ENCODE results near the gene SRP19.
"Not testable (repeated sequence)": the region's sequence is repeated elsewhere in the genome, so short reads cannot be mapped to it uniquely, and the experiment has no call there.

Gene SRP19

DNA sequence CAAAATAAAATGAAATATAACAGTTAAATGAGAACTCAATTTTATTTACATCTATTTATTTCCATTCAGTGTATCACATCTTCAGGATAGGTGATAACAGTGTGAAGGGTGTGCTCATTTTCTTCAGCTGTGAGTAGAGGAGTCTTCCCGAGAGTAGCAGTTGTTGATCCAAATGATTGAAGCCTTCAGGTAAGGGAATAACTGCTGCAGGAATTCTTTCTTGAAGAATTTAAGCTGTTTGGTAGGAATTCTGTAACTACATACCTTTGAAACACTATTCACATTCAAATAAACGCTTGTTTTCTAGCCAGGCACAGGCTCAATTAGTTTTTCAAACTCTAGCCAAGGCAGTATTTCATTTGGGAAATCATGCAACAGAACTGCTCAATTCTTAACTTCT lies 15.3 kb downstream of the SRP19 start:
- DNase-seq = no peak

DNA sequence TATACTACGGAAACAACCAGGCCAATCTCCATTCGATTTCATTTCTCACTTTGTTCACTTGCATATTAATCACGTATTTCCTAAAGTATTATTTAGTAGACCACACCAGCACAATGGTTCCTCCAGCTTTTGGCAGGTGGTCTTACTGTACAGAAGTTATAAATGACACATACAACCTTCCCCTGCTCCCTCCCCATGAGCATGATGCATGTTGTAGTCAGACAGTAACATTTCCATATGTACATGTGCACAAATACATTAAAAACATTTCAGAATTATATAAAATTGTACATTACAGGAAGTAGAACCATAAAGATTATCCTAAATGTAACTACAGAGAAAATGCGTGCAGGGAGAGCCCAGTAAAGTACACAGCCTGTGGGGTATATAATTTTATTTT lies 17.0 kb downstream of the SRP19 start:
- DNase-seq = no peak

DNA sequence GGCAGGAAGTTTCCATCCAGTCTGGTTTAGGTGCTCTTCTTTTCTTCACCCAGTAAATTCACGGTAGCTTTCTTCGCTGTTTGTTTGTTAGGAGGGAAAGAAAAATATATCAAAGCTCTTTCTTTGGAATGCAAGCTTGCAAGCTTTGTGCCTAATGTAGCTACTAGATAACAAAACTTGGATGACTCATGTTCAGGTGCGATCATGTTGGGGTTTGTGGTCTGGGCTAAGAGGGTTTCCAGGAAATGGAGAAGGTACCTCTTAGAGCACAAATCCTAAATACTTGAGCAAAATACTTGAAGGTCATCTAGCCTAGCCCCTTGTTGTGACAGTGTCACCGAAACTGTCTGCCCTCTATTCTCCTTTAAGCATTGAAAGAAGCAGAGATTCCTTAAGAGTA lies 17.7 kb downstream of the SRP19 start:
- no peak for DNase-seq

DNA sequence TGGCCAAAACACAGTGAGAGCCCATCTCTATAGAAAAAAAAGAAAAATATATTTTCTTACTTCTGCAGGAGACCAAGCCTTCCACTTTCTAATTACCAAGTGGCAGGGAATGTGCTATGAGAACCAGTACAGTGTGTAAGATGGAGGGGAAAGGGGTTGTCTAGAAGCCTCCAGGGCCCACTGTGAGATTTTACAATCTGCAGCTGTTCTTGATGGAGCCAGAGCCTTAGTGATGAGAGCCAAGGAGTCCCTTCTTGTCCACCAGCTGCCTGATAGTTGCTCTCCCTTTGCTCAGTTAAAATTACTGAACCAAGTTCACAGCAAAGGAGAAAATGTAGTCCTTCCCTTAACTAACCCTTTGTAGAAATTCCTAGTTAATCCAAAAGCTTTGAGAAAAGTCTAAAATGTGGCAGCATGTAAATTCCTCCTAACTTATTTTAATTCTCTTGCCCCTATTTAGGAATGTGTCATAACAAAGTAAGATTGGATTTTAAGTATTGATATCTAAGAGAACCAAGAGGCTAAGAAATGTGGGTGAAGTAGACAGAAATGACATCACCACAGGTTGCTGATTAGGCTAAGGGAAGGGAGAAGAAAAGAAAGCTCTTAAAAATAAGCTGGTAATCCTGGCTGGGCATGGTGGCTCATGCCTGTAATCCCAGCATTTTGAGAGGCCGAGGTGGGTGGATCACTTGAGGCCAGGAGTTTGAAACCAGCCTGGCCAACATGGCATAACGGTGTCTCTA lies 19.3 kb downstream of the SRP19 start:
- no peak for DNase-seq

DNA sequence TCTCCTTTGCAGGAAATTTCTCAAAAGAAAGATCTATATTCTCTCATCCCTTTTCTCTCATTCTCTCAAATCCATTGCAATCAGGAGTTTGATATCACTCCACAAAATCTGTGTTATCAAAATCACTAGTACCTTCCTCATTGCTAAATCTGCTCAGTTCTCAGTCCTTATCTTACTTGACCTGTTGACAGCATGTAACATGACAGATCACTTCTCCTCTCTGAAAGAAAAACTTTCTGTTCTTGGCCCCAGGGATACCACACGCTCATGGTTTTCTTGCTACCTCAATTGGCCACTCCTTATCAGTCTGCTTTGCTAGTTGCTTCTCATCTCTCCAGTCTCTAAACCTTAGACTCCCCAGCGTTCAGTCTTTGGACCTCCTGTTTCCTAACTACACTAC lies 22.1 kb downstream of the SRP19 start:
- DNase-seq = no peak

DNA sequence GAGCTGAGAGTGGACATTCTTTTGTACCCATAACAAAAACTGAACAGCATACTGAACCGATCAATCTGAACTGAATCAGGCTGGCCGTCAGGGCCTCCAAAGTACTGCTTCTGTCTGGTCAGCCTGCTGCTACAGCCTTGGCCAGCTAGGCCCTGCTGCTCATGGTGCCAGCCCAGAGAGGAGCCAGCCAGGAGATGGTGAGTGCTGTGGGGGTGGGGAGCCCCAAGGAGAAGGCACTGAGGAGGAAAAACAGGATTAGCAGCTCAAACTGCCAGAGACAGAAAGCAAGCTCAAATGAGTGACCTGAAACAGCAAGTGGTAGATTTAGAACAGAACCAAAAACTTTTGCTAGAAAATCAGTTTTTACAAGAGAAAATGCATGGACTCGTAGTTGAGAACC lies 23.9 kb downstream of the SRP19 start:
- no peak for DNase-seq

DNA sequence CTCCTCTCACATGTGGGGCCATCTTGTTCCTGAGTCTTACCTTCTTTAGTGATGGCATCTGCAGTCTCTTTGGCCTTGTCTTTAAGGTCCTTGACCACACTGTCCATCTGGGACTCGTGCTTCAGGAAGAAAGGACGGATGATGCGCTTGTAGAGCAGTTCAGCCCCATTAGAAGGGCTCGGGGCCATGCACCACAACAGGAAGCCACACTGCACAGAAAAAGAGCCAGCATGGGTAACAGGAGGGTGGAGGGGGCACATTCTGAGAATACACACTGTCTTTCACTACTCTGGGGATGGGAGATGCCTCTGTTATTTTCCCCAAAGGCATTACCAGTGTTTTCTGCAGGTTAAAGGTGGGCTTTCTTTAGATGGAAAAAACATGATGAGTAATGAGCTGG lies 25.9 kb downstream of the SRP19 start:
- DNase-seq = no peak

DNA sequence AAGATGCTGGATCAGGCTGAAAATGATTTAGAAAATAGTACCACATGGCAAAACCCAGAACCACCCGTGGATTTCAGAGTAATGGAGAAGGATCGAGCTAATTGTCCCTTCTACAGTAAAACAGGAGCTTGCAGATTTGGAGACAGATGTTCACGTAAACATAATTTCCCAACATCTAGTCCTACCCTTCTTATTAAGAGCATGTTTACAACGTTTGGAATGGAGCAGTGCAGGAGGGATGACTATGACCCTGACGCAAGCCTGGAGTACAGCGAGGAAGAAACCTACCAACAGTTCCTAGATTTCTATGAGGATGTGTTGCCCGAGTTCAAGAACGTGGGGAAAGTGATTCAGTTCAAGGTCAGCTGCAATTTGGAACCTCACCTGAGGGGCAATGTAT lies 31.0 kb downstream of the SRP19 start:
- not testable (repeated sequence) for DNase-seq

DNA sequence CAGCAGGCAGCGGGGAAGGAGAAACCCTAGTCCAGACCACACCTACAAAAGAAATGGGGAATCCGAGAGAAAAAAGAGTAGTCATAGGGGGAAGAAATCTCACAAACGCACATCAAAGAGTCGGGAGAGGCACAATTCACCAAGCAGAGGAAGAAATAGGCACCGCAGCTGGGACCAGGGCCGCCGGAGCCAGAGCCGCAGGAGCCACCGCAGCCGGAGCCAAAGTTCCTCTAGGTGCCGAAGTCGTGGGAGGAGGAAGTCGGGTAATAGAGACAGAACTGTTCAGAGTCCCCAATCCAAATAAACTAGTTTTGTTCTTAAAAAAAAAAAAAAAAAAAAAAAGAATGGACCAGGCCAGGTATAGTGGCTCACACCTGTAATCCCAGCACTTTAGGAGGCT lies 31.7 kb downstream of the SRP19 start:
- no peak for DNase-seq

DNA sequence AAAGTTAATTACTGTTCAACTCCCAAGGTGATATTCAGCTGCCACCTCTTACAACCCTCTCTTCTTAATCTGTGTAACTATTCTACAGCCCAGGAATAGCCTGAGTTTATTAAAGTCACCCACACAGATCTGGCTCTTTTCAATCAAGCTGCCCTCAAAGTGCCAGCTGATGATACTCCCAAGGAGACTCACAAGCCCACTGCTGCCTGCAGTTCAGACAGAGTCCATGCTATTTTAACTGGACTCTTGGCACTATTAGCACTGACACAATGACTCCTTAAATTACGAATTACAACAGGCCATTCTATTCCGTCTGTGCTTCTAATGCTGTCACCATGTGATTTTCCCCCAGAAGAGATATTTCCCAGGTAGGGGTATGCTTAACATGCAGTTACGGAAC lies 34.6 kb downstream of the SRP19 start:
- no peak for DNase-seq

DNA sequence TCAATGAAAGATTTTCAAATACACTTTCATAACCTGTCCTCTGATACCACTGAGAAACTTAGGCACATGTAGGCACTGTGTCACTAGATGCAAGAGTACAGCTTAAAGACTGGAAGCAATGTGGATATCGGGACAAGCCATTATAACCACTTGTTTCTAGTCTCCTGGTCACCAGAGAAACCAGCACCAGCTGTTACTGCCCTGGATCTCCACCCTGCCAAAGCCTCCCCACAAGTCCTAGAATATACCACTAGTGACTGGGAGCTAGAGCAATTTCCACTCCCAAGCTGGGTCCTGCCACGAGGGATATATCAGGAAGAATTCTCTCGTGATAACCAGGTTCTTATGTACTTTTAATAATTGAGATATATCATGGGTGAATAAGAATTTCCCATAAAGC lies 41.5 kb downstream of the SRP19 start:
- DNase-seq = no peak

DNA sequence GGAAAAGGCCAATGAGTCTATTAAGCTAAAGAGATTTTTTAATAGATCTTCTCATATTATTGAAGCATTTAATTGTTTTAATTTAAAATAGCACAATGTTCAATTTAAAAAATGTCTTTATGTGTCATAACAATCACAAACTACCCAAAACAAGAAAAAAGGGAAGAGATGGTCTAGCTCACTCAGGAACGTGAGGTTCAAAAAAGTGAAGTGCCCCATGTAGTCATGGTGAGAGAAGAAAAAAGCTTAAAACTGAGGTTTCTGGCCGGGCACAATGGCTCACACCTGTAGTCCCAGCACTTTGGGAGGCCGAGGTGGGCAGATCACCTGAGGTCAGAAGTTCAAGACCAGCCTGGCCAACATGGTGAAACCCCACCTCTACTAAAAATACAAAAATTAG lies 43.9 kb downstream of the SRP19 start:
- DNase-seq = not testable (repeated sequence)

DNA sequence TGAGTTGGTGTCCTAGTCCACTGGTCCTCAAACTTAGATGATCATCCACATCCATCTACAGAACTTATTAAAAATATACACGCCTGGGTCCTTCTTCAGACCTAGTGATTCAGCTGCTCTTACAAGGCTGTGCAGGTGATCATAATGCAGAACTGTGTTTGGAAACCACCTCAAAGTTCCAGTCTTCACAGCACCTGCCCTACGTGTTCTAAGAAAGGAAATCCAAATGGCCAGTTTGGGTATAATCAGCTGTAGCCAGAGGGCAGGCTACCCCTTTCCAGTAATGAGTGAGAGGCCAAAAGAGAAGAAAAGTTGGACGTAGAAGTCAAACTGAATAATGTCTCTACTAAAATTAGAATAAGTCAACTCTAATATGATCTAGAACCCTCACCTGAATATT lies 45.5 kb downstream of the SRP19 start:
- DNase-seq = no peak

DNA sequence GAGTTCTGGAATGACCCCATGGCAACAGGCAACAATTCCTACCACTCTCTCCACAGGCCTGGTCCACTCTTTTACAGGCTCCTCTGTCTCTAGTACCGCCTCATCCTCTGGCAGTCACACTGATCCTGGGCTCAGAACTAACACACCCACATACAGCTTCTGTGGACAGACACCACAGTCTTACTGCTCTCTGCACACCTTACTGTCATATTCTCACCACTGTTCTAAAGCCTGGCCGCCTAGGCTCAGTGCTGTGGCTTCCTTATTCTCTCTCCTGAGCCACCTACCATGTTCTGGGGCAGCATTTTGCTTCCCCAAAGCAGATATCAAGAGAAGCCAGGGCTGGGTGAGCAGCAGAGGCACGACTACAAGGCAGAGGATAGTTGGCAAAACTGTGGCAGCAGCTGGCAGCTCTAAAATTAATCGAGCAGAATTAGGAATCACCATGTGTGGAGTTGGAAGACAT lies 46.1 kb downstream of the SRP19 start:
- DNase-seq = no peak

DNA sequence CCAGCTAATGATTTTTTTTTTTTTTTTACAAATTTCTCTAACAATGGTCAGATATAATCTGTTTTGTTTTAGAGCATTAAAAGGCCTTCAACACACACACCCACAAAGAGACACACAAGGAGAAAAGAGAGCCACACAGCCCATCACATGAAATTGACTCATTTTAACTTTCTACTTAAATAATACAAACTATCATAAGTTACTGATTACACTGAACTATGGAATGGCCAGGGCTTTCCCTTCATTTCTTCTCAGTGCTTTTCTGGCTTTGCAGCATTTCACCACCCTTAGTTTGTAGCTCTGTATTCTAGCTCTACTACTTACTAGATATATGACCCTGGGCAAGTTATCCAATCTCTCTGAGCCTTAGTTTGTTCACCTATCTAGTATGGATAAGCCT lies 47.8 kb downstream of the SRP19 start:
- no peak for DNase-seq

DNA sequence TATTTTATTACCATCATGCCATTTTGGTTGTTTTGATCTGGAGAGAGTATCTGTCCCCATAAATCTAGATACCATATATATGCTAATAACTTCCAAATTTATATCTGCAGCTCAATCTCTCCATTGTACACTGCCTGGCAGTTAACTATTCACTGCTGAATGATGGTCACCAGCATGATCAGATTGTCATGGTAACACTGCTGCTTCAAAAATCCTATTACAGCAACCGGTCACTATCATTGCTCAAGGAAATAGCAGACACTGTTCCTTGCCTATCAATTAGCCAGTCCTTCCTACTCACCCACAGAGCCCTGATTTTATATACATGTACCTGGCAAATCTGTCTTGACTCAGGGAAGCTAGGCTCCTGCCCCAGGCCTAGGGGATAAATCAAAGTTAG lies 49.4 kb downstream of the SRP19 start:
- DNase-seq = no peak

DNA sequence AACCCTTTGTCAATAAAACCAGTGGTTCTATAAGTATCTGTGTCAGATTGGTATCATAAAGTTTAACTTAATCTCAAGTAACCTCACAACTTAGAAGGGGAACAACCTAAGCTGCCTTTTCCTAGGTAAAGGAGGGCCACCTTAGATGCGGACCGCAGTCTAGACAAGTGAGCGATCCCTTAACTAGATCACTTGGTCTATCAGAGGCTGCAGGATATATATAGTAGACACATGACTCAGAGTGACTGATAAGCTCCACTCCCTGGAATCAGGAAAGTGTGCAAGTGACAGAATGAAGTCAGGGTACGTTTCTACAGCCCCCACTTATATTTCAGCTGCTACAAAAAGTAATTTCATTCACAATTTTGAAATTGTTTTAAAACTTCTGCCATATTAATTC lies 53.5 kb downstream of the SRP19 start:
- no peak for DNase-seq

DNA sequence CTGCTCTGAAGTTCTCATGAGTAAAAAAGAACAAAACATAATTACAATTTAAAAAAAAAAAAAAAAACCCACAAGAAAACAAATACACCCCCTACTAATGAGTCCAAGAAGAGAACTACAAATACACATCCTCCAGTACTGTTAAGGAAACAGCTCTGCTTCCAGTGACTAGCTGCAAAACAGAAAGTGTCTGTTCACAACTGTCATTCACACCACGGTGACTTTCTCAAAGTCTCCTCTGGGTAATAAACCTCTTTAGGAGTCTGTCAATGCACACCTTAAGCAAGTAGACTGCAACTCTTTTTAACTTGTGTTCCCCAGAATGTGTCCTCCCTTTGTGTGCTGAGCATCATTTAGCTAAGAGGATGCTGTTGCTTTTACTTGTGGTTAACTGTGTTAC lies 54.7 kb downstream of the SRP19 start:
- no peak for DNase-seq

DNA sequence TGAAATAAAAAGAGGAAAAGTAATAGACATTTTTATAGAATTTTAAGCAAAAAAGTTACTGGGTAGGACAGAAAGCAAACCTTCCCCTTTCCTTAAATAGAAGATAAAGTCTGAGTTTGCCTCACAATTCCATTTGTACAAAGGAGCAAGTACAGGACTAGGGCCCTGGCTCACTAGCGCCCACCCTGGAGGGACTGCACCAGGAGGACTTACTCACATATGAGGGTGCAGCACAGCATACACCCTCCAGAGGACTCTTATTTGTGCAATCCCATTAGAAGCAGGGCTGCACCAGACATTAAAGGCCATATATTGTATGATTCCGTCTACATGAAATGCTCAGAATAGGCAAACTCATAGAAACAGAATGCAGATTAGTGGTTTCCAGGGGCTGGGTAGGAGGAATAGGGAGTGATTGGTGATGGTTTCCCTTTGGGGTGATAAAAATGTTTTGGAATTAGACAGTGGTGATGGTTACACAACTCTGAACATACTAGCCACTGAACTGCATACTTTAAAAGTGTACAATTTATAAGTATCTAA lies 56.4 kb downstream of the SRP19 start:
- no peak for DNase-seq

DNA sequence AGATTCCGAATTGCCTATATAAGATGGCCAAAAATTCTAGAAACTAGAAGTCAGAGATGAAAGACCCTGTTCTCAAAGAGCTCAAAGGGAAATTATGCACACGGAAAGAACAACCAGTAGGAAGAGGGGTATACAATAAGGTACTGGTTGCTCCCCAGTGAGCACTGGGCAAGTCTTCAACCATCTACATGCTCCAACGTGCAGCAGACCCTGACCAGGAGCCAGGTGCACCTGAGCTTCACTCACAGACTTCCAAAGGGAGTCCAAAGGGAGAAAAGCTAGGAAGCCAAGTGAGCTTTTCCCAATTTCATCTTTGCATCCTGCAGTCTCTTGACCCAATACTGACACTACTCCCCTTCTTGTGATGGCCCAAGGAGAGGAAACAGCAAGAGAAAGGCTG lies 57.0 kb downstream of the SRP19 start:
- peak in 1 of 3 experiments; percentile 10 for DNase-seq

DNA sequence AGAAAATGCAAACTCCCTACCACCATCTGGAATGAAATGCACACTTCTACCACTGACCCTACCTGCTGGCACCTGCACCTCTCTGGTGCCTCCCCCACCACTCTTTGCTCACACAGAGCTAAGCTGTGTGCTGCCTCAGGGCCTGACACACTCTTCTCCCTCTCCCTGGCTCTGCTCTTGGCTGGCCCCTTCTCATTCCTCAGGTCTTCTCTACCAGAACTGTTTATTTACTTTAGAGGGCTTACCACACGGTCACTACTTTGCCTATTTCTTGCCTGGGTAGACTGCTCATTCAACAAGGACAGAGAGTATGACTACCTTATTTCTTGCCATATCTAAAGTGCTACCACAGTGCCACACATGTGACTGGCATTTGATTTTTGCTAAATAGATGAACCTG lies 57.6 kb downstream of the SRP19 start:
- DNase-seq = no peak

Data from NCI-H1417 (cell line).